GM12874 (cell line): ENCODE measurements around the gene MYH10.

Experiments used
- CTCF ChIP-seq: IDR thresholded peaks from 2 replicates; pipeline ENCODE4 v1.5.1; 2011; ENCODE audit warnings: low read depth, mild to moderate bottlenecking, control low read depth, low read length, moderate library complexity; ENCODE audit not compliant: insufficient read depth

MYH10 gene

GRCh38 chr17:8490256-8491023 is 140.1 kb downstream of the MYH10 start:
- no peak for TF ChIP-seq CTCF

DNA sequence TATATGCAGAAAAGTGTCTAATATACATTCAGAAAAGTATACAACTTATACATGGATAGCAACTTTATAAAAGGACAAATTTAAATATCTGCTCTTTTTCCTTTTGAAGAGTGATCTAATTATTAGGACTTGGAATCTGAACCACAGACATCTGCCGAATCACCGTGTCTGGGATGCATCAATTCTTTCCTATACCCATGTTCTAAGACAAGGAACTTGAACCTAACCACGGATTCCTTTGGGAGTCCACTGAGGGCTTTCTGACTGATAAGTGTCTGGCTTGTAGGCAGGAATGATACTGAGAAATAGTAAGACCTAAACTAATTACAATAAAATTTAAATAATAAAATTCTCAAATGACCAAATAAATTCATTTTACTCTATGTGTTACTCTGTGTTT is 140.7 kb downstream of the MYH10 start:
- no peak for TF ChIP-seq CTCF

GRCh38 chr17:8488901-8489300 is 141.6 kb downstream of the MYH10 start:
- no peak for TF ChIP-seq CTCF

DNA sequence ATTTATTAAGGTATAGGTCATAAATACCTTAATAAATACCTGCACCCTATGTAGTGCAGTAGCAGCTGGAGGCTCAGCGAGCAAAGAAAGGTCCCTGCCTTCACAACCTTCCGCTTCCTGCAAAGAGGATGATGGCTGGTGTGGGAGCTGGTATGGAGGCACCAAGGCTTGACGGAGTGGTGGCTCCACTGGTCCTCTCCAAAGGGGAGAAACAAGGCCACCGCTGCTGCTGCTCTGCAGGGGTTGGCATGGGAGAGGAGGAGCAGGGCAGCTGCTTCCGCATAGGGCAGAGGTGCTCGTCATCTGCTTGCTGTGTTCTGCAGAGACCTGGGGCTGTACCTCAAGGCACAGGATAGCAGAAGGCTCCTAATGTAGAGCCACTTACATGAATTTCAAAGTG is 142.0 kb downstream of the MYH10 start:
- TF ChIP-seq CTCF: no peak

- no peak for TF ChIP-seq CTCF
Measured at GRCh38 chr17:8487743-8488142, 142.8 kb downstream of the MYH10 start.

DNA sequence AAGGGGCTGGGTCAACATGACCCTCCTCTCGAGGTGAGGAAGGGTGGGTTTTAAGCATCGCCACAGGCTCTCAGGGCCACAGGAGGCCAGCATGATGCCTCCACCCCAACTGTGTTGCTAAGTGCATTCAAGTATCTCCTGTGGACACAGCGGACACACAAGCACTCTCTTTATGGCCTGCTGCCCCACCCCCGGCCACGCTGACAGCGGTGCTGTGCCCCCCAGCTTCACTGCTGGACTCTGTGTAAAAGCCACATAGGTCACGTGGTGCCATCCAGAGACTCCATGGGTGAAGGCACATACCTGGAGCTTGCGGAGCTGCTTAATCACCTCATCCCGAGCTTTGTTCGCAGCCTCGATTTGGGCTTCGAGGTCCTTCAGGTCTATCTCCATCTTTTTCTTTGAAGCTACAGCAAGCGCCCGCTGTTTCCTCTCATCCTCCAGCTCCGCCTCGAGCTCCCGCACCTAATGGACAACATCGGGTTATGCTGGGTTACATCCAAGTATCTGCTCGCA is 143.3 kb downstream of the MYH10 start:
- TF ChIP-seq CTCF: no peak

DNA sequence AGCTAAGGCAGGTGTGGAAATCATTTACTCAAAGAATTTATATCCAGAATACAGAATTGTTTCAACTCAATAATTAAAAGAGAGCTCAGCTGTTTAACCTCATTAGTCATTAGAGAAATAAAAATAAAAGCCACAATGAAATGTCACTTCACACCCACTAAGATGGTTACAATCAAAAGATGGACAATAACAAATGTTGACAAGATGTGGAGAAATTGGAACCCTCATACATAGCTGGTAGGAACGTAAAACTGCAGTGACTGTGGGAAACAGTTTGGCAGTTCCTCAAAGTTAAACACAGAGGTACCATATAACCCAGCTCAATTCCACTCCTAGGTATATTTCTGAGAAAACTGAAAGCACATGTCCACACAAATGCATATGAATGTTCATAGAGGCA is 145.0 kb downstream of the MYH10 start:
- no peak for TF ChIP-seq CTCF
